ENCODE data around the gene RAD18.

DNA sequence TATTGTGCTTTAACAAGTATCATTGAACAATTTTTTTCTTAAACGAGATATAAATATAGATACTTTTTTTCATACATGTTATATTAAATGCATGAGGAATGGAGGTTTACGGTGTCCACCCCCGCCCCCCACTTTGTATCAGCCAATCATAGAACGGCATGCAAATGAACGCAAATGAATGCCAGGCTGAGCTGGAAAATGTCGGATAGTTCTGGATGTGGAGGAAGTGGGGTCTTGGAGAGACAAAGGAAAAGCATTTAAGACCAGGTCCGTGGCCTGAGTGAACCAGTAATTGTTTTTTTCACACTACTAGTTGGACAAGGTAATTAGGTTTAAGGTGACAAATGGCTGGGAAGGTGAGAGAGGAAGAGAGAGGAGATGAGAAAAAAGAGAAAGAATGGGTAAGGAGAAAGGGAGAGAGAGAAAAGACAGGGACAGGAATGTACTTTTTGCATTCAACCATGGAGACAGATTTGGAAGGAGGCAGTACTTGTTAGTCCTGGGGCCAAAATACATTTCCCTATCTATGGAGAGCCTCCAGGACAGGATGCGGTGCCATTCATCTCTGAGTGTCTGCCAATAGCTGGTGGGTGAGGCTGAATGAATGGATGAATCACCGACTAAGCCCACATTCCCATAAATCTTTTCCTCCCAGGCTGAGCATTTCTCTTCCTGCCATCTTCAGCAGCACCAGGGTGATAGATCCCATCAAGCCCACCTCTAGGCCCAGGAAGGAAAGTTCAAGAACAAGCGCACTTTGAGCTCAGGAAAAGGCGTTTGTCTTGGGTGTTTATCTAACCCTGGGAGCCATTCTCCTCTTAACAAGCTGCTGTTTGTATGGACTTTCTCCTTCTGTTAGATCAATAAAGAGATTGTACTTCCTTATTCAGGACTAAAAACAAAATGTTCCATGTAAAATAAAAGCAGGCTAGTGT lies 1.4 kb upstream of the RAD18 start:
- TF ChIP-seq GATA2 (IDR thresholded peaks at IDR 0.05; ENCODE audit: low read depth, low read length): no peak
- TF ChIP-seq GATA3 (IDR thresholded peaks at IDR 0.05; ENCODE audit: low read depth, low read length): no peak

Measured in SH-SY5Y (cell line).